Keratinocyte (primary cell): ENCODE data around the gene ZBTB37.

Experiments
- EZH2 ChIP-seq: IDR thresholded peaks from one replicate; pipeline ENCODE4 v1.6.1; 2012; ENCODE audit warnings: inconsistent platforms, mild to moderate bottlenecking, low read length, moderate library complexity
- TF ChIP-seq, protein P1 (sequence below), 3 experiments: IDR thresholded peaks in 1 of 3; conservative IDR thresholded peaks in 1 of 3; optimal IDR thresholded peaks in 1 of 3; 2 replicates in 2 of 3; 3 replicates in 1 of 3; pipeline versions ENCODE3 to v1.5.1; 2011; ENCODE audit warnings: low read length in 3 of 3, mild to moderate bottlenecking in 3 of 3, moderate library complexity in 2 of 3, control low read depth in 1 of 3, inconsistent platforms in 1 of 3; ENCODE audit not compliant: insufficient read depth in 2 of 3; ENCODE audit errors: extremely low read depth in 1 of 3

DNA sequence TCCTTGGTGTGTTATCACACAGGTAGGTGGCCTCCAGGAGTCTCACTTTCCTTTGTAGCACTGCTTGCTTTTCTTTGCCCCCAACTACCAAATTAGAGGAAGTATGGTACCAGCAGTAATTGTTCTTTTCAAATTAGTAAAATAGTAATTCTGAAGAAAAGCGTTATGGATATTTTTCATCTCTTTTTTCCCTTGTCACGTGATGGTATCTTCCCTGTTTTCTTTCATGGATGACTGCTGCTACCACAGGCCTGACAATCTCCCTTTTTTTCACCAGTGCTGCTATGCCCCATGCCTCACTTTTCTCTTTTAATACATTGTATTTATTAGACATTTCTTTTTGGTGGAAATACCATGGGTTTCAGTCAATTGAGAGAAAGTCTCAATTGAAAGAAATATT is 3.3 kb downstream of the ZBTB37 start:
- TF ChIP-seq EZH2 = no peak
- TF ChIP-seq, protein P1, sequence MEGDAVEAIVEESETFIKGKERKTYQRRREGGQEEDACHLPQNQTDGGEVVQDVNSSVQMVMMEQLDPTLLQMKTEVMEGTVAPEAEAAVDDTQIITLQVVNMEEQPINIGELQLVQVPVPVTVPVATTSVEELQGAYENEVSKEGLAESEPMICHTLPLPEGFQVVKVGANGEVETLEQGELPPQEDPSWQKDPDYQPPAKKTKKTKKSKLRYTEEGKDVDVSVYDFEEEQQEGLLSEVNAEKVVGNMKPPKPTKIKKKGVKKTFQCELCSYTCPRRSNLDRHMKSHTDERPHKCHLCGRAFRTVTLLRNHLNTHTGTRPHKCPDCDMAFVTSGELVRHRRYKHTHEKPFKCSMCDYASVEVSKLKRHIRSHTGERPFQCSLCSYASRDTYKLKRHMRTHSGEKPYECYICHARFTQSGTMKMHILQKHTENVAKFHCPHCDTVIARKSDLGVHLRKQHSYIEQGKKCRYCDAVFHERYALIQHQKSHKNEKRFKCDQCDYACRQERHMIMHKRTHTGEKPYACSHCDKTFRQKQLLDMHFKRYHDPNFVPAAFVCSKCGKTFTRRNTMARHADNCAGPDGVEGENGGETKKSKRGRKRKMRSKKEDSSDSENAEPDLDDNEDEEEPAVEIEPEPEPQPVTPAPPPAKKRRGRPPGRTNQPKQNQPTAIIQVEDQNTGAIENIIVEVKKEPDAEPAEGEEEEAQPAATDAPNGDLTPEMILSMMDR (optimal IDR thresholded peaks at IDR 0.05 in 1 of 3, IDR thresholded peaks at IDR 0.05 in 1 of 3, conservative IDR thresholded peaks at IDR 0.05 in 1 of 3; ENCODE audit: extremely low read depth in 1 of 3, insufficient read depth in 2 of 3, low read length in 3 of 3) = no peak
